ENCODE measurements around the gene TEKT3. TPM values are rescaled to one million over a fixed set of nuclear protein-coding genes. Genes with fewer than 3 reads are reported as not detected.

Gene TEKT3
- total RNA-seq, 1 donor from 2014 or later, result 0.54 TPM

- H3K9me3 Mint-ChIP-seq (ENCODE audit: unreplicated experiment), result no peaks in the 10 kb centered on the region
- H3K27ac Mint-ChIP-seq (ENCODE audit: unreplicated experiment), result no peak overlapping the region
- H3K36me3 Mint-ChIP-seq (ENCODE audit: unreplicated experiment), result no peaks in the 10 kb centered on the region
- DNase-seq, result no peak
- H3K4me1 Mint-ChIP-seq (ENCODE audit: low read depth, unreplicated experiment), result no peaks in the 10 kb centered on the region
- no peaks in the 10 kb centered on the region for H3K27me3 Mint-ChIP-seq (ENCODE audit: unreplicated experiment)
- TF ChIP-seq CTCF (IDR thresholded peaks at IDR 0.05; ENCODE audit: partially characterized antibody, unreplicated experiment), result no peak
- no peak overlapping the region for H3K4me3 Mint-ChIP-seq (ENCODE audit: unreplicated experiment)
Observed at GRCh38 chr17:15288859-15289258, 52.5 kb downstream of the TEKT3 start.

GRCh38 chr17:15287538-15288267 lies 53.7 kb downstream of the TEKT3 start:
- no peaks in the 10 kb centered on the region for H3K4me1 Mint-ChIP-seq (ENCODE audit: low read depth, unreplicated experiment)
- DNase-seq, result no peak
- no peak overlapping the region for H3K4me3 Mint-ChIP-seq (ENCODE audit: unreplicated experiment)
- H3K9me3 Mint-ChIP-seq (ENCODE audit: unreplicated experiment), result no peaks in the 10 kb centered on the region
- TF ChIP-seq CTCF (IDR thresholded peaks at IDR 0.05; ENCODE audit: partially characterized antibody, unreplicated experiment), result no peak
- no peaks in the 10 kb centered on the region for H3K27me3 Mint-ChIP-seq (ENCODE audit: unreplicated experiment)
- no peaks in the 10 kb centered on the region for H3K36me3 Mint-ChIP-seq (ENCODE audit: unreplicated experiment)
- no peak overlapping the region for H3K27ac Mint-ChIP-seq (ENCODE audit: unreplicated experiment)

GRCh38 chr17:15285466-15285865 lies 55.9 kb downstream of the TEKT3 start:
- H3K9me3 Mint-ChIP-seq (ENCODE audit: unreplicated experiment), result no peaks in the 10 kb centered on the region

GRCh38 chr17:15284537-15284936 lies 56.9 kb downstream of the TEKT3 start:
- DNase-seq, result no peak
- H3K27me3 Mint-ChIP-seq (ENCODE audit: unreplicated experiment), result no peaks in the 10 kb centered on the region
- TF ChIP-seq CTCF (IDR thresholded peaks at IDR 0.05; ENCODE audit: partially characterized antibody, unreplicated experiment), result no peak
- no peak overlapping the region for H3K4me3 Mint-ChIP-seq (ENCODE audit: unreplicated experiment)
- H3K27ac Mint-ChIP-seq (ENCODE audit: unreplicated experiment), result no peak overlapping the region
- peaks cover 5% of the 10 kb centered on the region for H3K36me3 Mint-ChIP-seq (ENCODE audit: unreplicated experiment)
- no peaks in the 10 kb centered on the region for H3K9me3 Mint-ChIP-seq (ENCODE audit: unreplicated experiment)
- H3K4me1 Mint-ChIP-seq (ENCODE audit: low read depth, unreplicated experiment), result no peaks in the 10 kb centered on the region

More at GRCh38 chr17:15285466-15285865, 55.9 kb downstream of the TEKT3 start:
- DNase-seq, result no peak
- no peak for TF ChIP-seq CTCF (IDR thresholded peaks at IDR 0.05; ENCODE audit: partially characterized antibody, unreplicated experiment)
- Mint-ChIP-seq H3K27ac (ENCODE audit: unreplicated experiment) (no peak overlapping the region), H3K4me1 (ENCODE audit: low read depth, unreplicated experiment) (no peaks in the 10 kb centered on the region), H3K36me3 (ENCODE audit: unreplicated experiment) (peaks cover 5% of the 10 kb centered on the region), H3K27me3 (ENCODE audit: unreplicated experiment) (no peaks in the 10 kb centered on the region), H3K4me3 (ENCODE audit: unreplicated experiment) (no peak overlapping the region)

- H3K4me3 Mint-ChIP-seq (ENCODE audit: unreplicated experiment), result no peak overlapping the region
- H3K36me3 Mint-ChIP-seq (ENCODE audit: unreplicated experiment), result peaks cover 5% of the 10 kb centered on the region
- H3K27ac Mint-ChIP-seq (ENCODE audit: unreplicated experiment), result no peak overlapping the region
- no peaks in the 10 kb centered on the region for H3K27me3 Mint-ChIP-seq (ENCODE audit: unreplicated experiment)
- no peak for TF ChIP-seq CTCF (IDR thresholded peaks at IDR 0.05; ENCODE audit: partially characterized antibody, unreplicated experiment)
- no peaks in the 10 kb centered on the region for H3K9me3 Mint-ChIP-seq (ENCODE audit: unreplicated experiment)
- H3K4me1 Mint-ChIP-seq (ENCODE audit: low read depth, unreplicated experiment), result no peaks in the 10 kb centered on the region
- no peak for DNase-seq
Observed at GRCh38 chr17:15284107-15284506, 57.3 kb downstream of the TEKT3 start.
